Vagina (tissue), 2 donors: ENCODE results near the gene RPH3AL.

Source experiments
- POLR2A ChIP-seq, 2 donors: fragments of 450-650 bp; IDR thresholded peaks; one replicate each; pipeline ENCODE4 v1.6.1; 2017; ENCODE audit warnings: antibody characterized with exemption in 2 of 2, mild to moderate bottlenecking in 2 of 2, moderate library complexity in 2 of 2
- POLR2AphosphoS5 ChIP-seq, 2 donors: sonication (generic); formaldehyde crosslinking; IDR thresholded peaks; one replicate each; pipeline ENCODE4 v1.9.0; 2017; ENCODE audit warnings: antibody characterized with exemption in 2 of 2, mild to moderate bottlenecking in 2 of 2, low read depth in 1 of 2; ENCODE audit not compliant: insufficient read depth in 1 of 2
- TF ChIP-seq, protein P1 (sequence below), 3 experiments: fragments of 450-650 bp in 2 of 3; fragments of 200-600 bp in 1 of 3; sonication (generic) in 1 of 3; IDR thresholded peaks; one replicate each; pipeline ENCODE4 v1.5.1; 2017 to 2019; ENCODE audit warnings: antibody characterized with exemption in 3 of 3, mild to moderate bottlenecking in 2 of 3, moderate library complexity in 2 of 3

- TF ChIP-seq POLR2A (IDR thresholded peaks at IDR 0.05) (no peak), POLR2AphosphoS5 (IDR thresholded peaks at IDR 0.05; ENCODE audit: insufficient read depth in 1 of 2, low read depth in 1 of 2) (no peak)
- TF ChIP-seq, protein P1, sequence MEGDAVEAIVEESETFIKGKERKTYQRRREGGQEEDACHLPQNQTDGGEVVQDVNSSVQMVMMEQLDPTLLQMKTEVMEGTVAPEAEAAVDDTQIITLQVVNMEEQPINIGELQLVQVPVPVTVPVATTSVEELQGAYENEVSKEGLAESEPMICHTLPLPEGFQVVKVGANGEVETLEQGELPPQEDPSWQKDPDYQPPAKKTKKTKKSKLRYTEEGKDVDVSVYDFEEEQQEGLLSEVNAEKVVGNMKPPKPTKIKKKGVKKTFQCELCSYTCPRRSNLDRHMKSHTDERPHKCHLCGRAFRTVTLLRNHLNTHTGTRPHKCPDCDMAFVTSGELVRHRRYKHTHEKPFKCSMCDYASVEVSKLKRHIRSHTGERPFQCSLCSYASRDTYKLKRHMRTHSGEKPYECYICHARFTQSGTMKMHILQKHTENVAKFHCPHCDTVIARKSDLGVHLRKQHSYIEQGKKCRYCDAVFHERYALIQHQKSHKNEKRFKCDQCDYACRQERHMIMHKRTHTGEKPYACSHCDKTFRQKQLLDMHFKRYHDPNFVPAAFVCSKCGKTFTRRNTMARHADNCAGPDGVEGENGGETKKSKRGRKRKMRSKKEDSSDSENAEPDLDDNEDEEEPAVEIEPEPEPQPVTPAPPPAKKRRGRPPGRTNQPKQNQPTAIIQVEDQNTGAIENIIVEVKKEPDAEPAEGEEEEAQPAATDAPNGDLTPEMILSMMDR (IDR thresholded peaks at IDR 0.05), result no peak
Observed at GRCh38 chr17:177155-177554, 175.5 kb downstream of the RPH3AL start.
